ENCODE data around the gene PLEKHD1. TPM values are rescaled to one million over a fixed set of nuclear protein-coding genes. Genes with fewer than 3 reads are reported as not detected.
"Not testable (repeated sequence)": the region's sequence is repeated elsewhere in the genome, so short reads cannot be mapped to it uniquely, and the experiment has no call there.

Gene PLEKHD1
- total RNA-seq, 1 donor from 2014 or later, result not detected

GRCh38 chr14:69481815-69482568 lies 2.5 kb upstream of the PLEKHD1 start:
- ATAC-seq, result no peak

GRCh38 chr14:69483765-69484443 lies 624 bp upstream of the PLEKHD1 start:
- peak; percentile 50 for ATAC-seq

GRCh38 chr14:69485315-69485660 lies 760 bp downstream of the PLEKHD1 start:
- ATAC-seq, result no peak

- ATAC-seq, result no peak
Measured at GRCh38 chr14:69485701-69486100, 1.2 kb downstream of the PLEKHD1 start.

- no peak for ATAC-seq
Measured at GRCh38 chr14:69487226-69487625, 2.7 kb downstream of the PLEKHD1 start.

GRCh38 chr14:69487771-69488170 lies 3.2 kb downstream of the PLEKHD1 start:
- ATAC-seq, result no peak

GRCh38 chr14:69489495-69489894 lies 5.0 kb downstream of the PLEKHD1 start:
- no peak for ATAC-seq

GRCh38 chr14:69490219-69490918 lies 5.8 kb downstream of the PLEKHD1 start:
- no peak for ATAC-seq

- no peak for ATAC-seq
Measured at GRCh38 chr14:69491193-69491592, 6.7 kb downstream of the PLEKHD1 start.

GRCh38 chr14:69493038-69493437 lies 8.5 kb downstream of the PLEKHD1 start:
- no peak for ATAC-seq

- ATAC-seq, result no peak
Measured at GRCh38 chr14:69493791-69494190, 9.3 kb downstream of the PLEKHD1 start.

- ATAC-seq, result no peak
Measured at GRCh38 chr14:69495341-69495921, 10.9 kb downstream of the PLEKHD1 start.

- not testable (repeated sequence) for ATAC-seq
Measured at GRCh38 chr14:69497866-69498265, 13.3 kb downstream of the PLEKHD1 start.

GRCh38 chr14:69498286-69498685 lies 13.8 kb downstream of the PLEKHD1 start:
- ATAC-seq, result not testable (repeated sequence)

GRCh38 chr14:69499436-69499835 lies 14.9 kb downstream of the PLEKHD1 start:
- ATAC-seq, result no peak

- no peak for ATAC-seq
Measured at GRCh38 chr14:69500096-69500495, 15.6 kb downstream of the PLEKHD1 start.

GRCh38 chr14:69500736-69501135 lies 16.2 kb downstream of the PLEKHD1 start:
- ATAC-seq, result no peak

GRCh38 chr14:69501423-69501838 lies 16.9 kb downstream of the PLEKHD1 start:
- no peak for ATAC-seq

GRCh38 chr14:69504775-69505174 lies 20.2 kb downstream of the PLEKHD1 start:
- ATAC-seq, result no peak

- ATAC-seq, result peak; percentile 59
Measured at GRCh38 chr14:69505338-69506240, 21.1 kb downstream of the PLEKHD1 start.

GRCh38 chr14:69506241-69506595 lies 21.7 kb downstream of the PLEKHD1 start:
- no peak for ATAC-seq
